ENCODE measurements around the gene PPP4R3B.
A peak's percentile ranks its signal among the peaks of the same experiment; 100 is the strongest.

DNA sequence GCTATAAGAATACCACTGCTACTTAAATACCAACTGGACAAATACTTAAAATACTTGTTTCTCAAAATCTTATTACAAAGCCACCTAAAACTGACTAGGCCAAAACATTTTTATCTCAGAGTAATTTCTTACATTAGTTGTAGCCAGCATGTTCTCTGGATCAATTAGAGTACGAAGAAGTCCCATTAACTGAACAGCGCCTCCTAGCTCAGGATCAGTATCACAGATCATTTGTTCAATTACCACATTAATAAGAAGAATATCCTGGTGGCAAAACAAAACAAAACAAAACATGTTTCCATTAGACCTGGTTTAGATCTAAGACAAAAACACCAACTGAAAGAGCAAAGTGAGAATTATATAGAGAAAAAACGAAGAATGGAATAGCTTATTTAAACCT is 36.0 kb downstream of the PPP4R3B start:
- TF ChIP-seq, protein P1, sequence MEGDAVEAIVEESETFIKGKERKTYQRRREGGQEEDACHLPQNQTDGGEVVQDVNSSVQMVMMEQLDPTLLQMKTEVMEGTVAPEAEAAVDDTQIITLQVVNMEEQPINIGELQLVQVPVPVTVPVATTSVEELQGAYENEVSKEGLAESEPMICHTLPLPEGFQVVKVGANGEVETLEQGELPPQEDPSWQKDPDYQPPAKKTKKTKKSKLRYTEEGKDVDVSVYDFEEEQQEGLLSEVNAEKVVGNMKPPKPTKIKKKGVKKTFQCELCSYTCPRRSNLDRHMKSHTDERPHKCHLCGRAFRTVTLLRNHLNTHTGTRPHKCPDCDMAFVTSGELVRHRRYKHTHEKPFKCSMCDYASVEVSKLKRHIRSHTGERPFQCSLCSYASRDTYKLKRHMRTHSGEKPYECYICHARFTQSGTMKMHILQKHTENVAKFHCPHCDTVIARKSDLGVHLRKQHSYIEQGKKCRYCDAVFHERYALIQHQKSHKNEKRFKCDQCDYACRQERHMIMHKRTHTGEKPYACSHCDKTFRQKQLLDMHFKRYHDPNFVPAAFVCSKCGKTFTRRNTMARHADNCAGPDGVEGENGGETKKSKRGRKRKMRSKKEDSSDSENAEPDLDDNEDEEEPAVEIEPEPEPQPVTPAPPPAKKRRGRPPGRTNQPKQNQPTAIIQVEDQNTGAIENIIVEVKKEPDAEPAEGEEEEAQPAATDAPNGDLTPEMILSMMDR (optimal IDR thresholded peaks at IDR 0.05 in 1 of 3, IDR thresholded peaks at IDR 0.05 in 1 of 3, conservative IDR thresholded peaks at IDR 0.05 in 1 of 3; ENCODE audit: extremely low read depth in 1 of 3, insufficient read depth in 2 of 3, low read length in 3 of 3): peak in 1 of 3 experiments; percentile 39
- TF ChIP-seq EZH2 (IDR thresholded peaks at IDR 0.05; ENCODE audit: low read length): no peak
